Measurements from ENCODE around the gene GSK3A. TPM values are rescaled to one million over a fixed set of nuclear protein-coding genes. Genes with fewer than 3 reads are reported as not detected.

Gene GSK3A
- total and polyA plus RNA-seq, 9 of the 15 experiments (the other 6 are each of a cell fraction or from before 2014, with no cell fraction given) = 0.62 to 90.7 (median 33.3) TPM

GRCh38 chr19:42268142-42268703, 25.8 kb upstream of the GSK3A start (continued):
- no peak for TF ChIP-seq RERE (CRISPR knock-in tag; IDR thresholded peaks at IDR 0.05; ENCODE audit: borderline replicate concordance)
- no peak for TF ChIP-seq ZNF586 (CRISPR knock-in tag; conservative IDR thresholded peaks at IDR 0.05)
- TF ChIP-seq ETV1 (tag; conservative IDR thresholded peaks at IDR 0.05; ENCODE audit: low read depth) = no peak
- no peak for TF ChIP-seq MECOM (CRISPR knock-in tag; IDR thresholded peaks at IDR 0.05)
- TF ChIP-seq, protein P1, sequence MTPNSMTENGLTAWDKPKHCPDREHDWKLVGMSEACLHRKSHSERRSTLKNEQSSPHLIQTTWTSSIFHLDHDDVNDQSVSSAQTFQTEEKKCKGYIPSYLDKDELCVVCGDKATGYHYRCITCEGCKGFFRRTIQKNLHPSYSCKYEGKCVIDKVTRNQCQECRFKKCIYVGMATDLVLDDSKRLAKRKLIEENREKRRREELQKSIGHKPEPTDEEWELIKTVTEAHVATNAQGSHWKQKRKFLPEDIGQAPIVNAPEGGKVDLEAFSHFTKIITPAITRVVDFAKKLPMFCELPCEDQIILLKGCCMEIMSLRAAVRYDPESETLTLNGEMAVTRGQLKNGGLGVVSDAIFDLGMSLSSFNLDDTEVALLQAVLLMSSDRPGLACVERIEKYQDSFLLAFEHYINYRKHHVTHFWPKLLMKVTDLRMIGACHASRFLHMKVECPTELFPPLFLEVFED (CRISPR knock-in tag; conservative IDR thresholded peaks at IDR 0.05) = peak; percentile 76; the same call in 1 of the 2 replicates
- no peak for TF ChIP-seq E2F5 (CRISPR knock-in tag; IDR thresholded peaks at IDR 0.05)
- TF ChIP-seq MAZ (CRISPR knock-in tag; conservative IDR thresholded peaks at IDR 0.05 in 1 of 2, IDR thresholded peaks at IDR 0.05 in 1 of 2) = peak in 1 of 2 experiments; percentile 76; a peak in 3 of 4 replicates
- TF ChIP-seq ZNF324 (CRISPR knock-in tag; IDR thresholded peaks at IDR 0.05) = 0 out of 2 replicates have a peak, but pooled peaks have one; percentile 31
- 0 out of 2 replicates have a peak, but pooled peaks have one; percentile 44 for TF ChIP-seq E2F4 (CRISPR knock-in tag; IDR thresholded peaks at IDR 0.05; ENCODE audit: low read depth)
- TF ChIP-seq ZBTB33 (CRISPR knock-in tag; IDR thresholded peaks at IDR 0.05) = no peak
- TF ChIP-seq BRF1 (IDR thresholded peaks at IDR 0.05; ENCODE audit: borderline replicate concordance, extremely low read depth, insufficient read length) = no peak
- 0 out of 2 replicates have a peak, but pooled peaks have one; percentile 33 for TF ChIP-seq ZNF583 (CRISPR knock-in tag; IDR thresholded peaks at IDR 0.05)
- peak; percentile 69 for TF ChIP-seq FOSL1 (tag; conservative IDR thresholded peaks at IDR 0.05)
- no peak for TF ChIP-seq IRF1 (CRISPR knock-in tag; IDR thresholded peaks at IDR 0.05; ENCODE audit: borderline replicate concordance)
- TF ChIP-seq ZNF707 (CRISPR knock-in tag; conservative IDR thresholded peaks at IDR 0.05) = no peak
